ENCODE data around the gene MYH15. TPM values are rescaled to one million over a fixed set of nuclear protein-coding genes. Genes with fewer than 3 reads are reported as not detected.
A peak's percentile ranks its signal among the peaks of the same experiment; 100 is the strongest.

The MYH15 gene
- total RNA-seq, 4 donors from 2014 or later = under 0.01 to 0.22 TPM; not detected in 2

- H3K27ac ChIP-seq = no peak overlapping the region
- H3K36me3 ChIP-seq = no peaks in the 10 kb centered on the region
- TF ChIP-seq POLR2A (IDR thresholded peaks at IDR 0.05) (no peak), EP300 (IDR thresholded peaks at IDR 0.05) (no peak), CTCF (IDR thresholded peaks at IDR 0.05) (no peak)
- H3K4me3 ChIP-seq = no peak overlapping the region
- H3K9me3 ChIP-seq = no peaks in the 10 kb centered on the region
- peaks cover 0 to 14% (median 0%) of the 10 kb centered on the region in 4 donors for H3K4me1 ChIP-seq
- WGBS, 2 donors = 55 to 66% methylated on average over 3 of the region's 3 CpGs
- DNase-seq (ENCODE audit: low spot score in 2 of 2) = no peak
- no peaks in the 10 kb centered on the region for H3K27me3 ChIP-seq
These were observed 25.2 kb downstream of the MYH15 start for GRCh38 chr3:108485146-108485545.

DNA sequence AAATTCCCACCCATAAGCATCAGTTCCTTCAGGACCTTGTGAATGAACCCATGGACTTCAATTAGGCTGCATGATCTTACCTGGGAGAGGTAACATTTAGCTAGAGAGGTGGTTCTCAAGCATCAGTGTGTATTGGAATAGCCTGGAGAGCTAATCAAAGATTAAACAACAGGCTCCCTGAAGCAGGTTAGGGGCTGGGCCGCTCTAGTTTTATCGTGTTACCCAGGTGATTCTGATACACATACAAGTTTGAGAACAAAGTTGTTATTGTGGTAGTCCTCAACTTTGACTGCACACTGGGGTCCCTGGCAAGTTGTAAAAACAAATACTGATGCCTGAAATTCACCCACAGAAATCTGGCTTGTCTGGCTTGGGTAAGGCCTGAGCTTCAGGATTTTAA is 31.2 kb downstream of the MYH15 start:
- 64 to 86% methylated on average over 2 of the region's 2 CpGs for WGBS, 2 donors

GRCh38 chr3:108477511-108478147 is 32.8 kb downstream of the MYH15 start:
- H3K4me3 ChIP-seq = no peak overlapping the region
- no peaks in the 10 kb centered on the region for H3K27me3 ChIP-seq
- peak; percentile 56 to 70 (median 64) for TF ChIP-seq CTCF (IDR thresholded peaks at IDR 0.05)
- TF ChIP-seq POLR2A (IDR thresholded peaks at IDR 0.05) = no peak
- no peak for TF ChIP-seq EP300 (IDR thresholded peaks at IDR 0.05)
- H3K27ac ChIP-seq = no peak overlapping the region
- H3K4me1 ChIP-seq = no peaks in the 10 kb centered on the region
- 21 to 22% methylated on average over 4 of the region's 4 CpGs for WGBS, 2 donors
- H3K9me3 ChIP-seq = no peaks in the 10 kb centered on the region
- no peaks in the 10 kb centered on the region for H3K36me3 ChIP-seq
- DNase-seq (ENCODE audit: low spot score in 2 of 2) = peak in 1 of 2 donors; percentile 17

More for the DNA sequence above, 31.2 kb downstream of the MYH15 start:
- no peaks in the 10 kb centered on the region for H3K9me3 ChIP-seq
- H3K4me3 ChIP-seq = no peak overlapping the region
- TF ChIP-seq CTCF (IDR thresholded peaks at IDR 0.05) = no peak
- no peak for TF ChIP-seq POLR2A (IDR thresholded peaks at IDR 0.05)
- no peak for TF ChIP-seq EP300 (IDR thresholded peaks at IDR 0.05)
- no peak overlapping the region for H3K27ac ChIP-seq
- no peak for DNase-seq (ENCODE audit: low spot score in 2 of 2)
- no peaks in the 10 kb centered on the region for H3K36me3 ChIP-seq
- no peaks in the 10 kb centered on the region for H3K27me3 ChIP-seq
- H3K4me1 ChIP-seq = no peaks in the 10 kb centered on the region

- Histone ChIP-seq H3K4me1 (no peaks in the 10 kb centered on the region), H3K9me3 (no peaks in the 10 kb centered on the region), H3K4me3 (no peak overlapping the region), H3K27me3 (no peaks in the 10 kb centered on the region), H3K36me3 (no peaks in the 10 kb centered on the region), H3K27ac (no peak overlapping the region)
- DNase-seq (ENCODE audit: low spot score in 2 of 2) = no peak
- TF ChIP-seq EP300 (IDR thresholded peaks at IDR 0.05) (no peak), POLR2A (IDR thresholded peaks at IDR 0.05) (no peak), CTCF (IDR thresholded peaks at IDR 0.05) (no peak)
- WGBS, 2 donors = 37 to 41% methylated on average over 1 of the region's 1 CpG
These were observed 35.1 kb downstream of the MYH15 start for GRCh38 chr3:108475220-108475782.

DNA sequence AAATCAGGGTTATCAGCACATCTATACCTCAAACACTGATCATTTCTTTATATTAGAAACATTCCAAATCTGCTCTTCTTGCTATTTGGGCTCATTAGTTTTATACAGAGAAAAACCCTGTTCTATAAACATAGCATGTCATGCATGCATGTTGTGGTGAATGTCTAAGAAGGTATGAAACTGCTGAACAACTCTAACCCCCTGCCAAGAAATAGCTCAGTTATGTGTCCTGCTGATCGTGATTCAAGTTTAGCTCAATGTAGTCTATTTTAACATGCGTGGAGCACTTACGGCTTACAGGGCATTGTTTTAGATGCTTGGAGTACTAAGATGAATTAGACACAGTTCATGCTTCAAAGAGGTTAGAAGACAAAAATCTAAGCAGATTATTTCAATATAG is 35.8 kb downstream of the MYH15 start:
- no peaks in the 10 kb centered on the region for H3K9me3 ChIP-seq
- TF ChIP-seq EP300 (IDR thresholded peaks at IDR 0.05) (no peak), POLR2A (IDR thresholded peaks at IDR 0.05) (no peak), CTCF (IDR thresholded peaks at IDR 0.05) (no peak)
- no peak for DNase-seq (ENCODE audit: low spot score in 2 of 2)
- WGBS, 2 donors = 73 to 80% methylated on average over 3 of the region's 3 CpGs
- H3K4me3 ChIP-seq = no peak overlapping the region
- no peaks in the 10 kb centered on the region for H3K4me1 ChIP-seq
- no peak overlapping the region for H3K27ac ChIP-seq
- no peaks in the 10 kb centered on the region for H3K36me3 ChIP-seq
- H3K27me3 ChIP-seq = no peaks in the 10 kb centered on the region

All from tibial nerve (tissue), 4 donors.